A673 (cell line): ENCODE data around the gene PALD1. TPM values are rescaled to one million over a fixed set of nuclear protein-coding genes. Genes with fewer than 3 reads are reported as not detected.

Source experiments
- BruUV-seq: library from RNA; stranded (reverse); fragments of 400-500 nt; replicated peaks from 2 replicates; lab custom pipeline; 2021; lab: Mats Ljungman, UMichigan
- CTCF ChIA-PET: fragments of 300-600 bp; sonication (Branson Sonifier 250); formaldehyde crosslinking; loops from one replicate; lab custom pipeline; 2022; ENCODE audit warnings: antibody characterized with exemption; lab: Charles Lee
- POLR2A ChIA-PET: fragments of 300-600 bp; sonication (Branson Sonifier 250); formaldehyde crosslinking; loops from one replicate; lab custom pipeline; 2022; ENCODE audit warnings: antibody characterized with exemption; ENCODE audit not compliant: low non-redundant PET; lab: Charles Lee
- DNase-seq: peaks from one replicate; pipeline ENCODE4 v3.0.0-alpha.2; 2015; ENCODE audit warnings: low spot score
- H3K27ac ChIP-seq: fragments of 200-600 bp; sonication (generic); 2 replicates; pipeline ENCODE4 v1.5.1; 2016; ENCODE audit warnings: mixed run types, low read depth, mild to moderate bottlenecking, mixed read lengths, antibody characterized with exemption, low read length; ENCODE audit not compliant: poor library complexity, severe bottlenecking
- H3K27me3 ChIP-seq: fragments of 200-600 bp; sonication (generic); replicated peaks from 2 replicates; pipeline ENCODE4 v1.6.1; 2017; ENCODE audit warnings: mixed run types, low read depth, mild to moderate bottlenecking, mixed read lengths, antibody characterized with exemption, low read length; ENCODE audit not compliant: insufficient read depth, poor library complexity
- H3K36me3 ChIP-seq: fragments of 200-600 bp; sonication (generic); 2 replicates; pipeline ENCODE4 v1.6.1; 2016; ENCODE audit warnings: mixed run types, mild to moderate bottlenecking, mixed read lengths, antibody characterized with exemption, low read length; ENCODE audit not compliant: insufficient read depth, poor library complexity, severe bottlenecking
- H3K4me1 ChIP-seq: fragments of 200-600 bp; sonication (generic); 2 replicates; pipeline ENCODE4 v1.6.1; 2017; ENCODE audit warnings: mixed run types, mild to moderate bottlenecking, mixed read lengths, antibody characterized with exemption, low read length; ENCODE audit not compliant: insufficient read depth, poor library complexity, severe bottlenecking
- H3K4me3 ChIP-seq: fragments of 200-600 bp; sonication (generic); 2 replicates; pipeline ENCODE4 v1.5.1; 2016; ENCODE audit warnings: low read depth, mixed run types, mild to moderate bottlenecking, mixed read lengths, low read length; ENCODE audit not compliant: poor library complexity, severe bottlenecking
- H3K9me3 ChIP-seq: fragments of 200-600 bp; sonication (generic); 2 replicates; pipeline ENCODE4 v1.6.1; 2016; ENCODE audit warnings: mixed run types, low read depth, mild to moderate bottlenecking, mixed read lengths, antibody characterized with exemption, low read length; ENCODE audit not compliant: poor library complexity, severe bottlenecking
- CTCF ChIP-seq: fragments of 300-800, 200-600 bp; sonication (generic); conservative IDR thresholded peaks from 2 replicates; pipeline ENCODE4 v1.5.1; 2017; ENCODE audit warnings: low read depth, mild to moderate bottlenecking, antibody characterized with exemption, low read length, moderate library complexity, mixed read lengths
- EZH2 ChIP-seq: fragments of 200-600 bp; sonication (generic); IDR thresholded peaks from 2 replicates; pipeline ENCODE4 v1.6.1; 2017; ENCODE audit warnings: borderline replicate concordance, low read depth, mild to moderate bottlenecking, mixed read lengths, antibody characterized with exemption, low read length; ENCODE audit not compliant: poor library complexity, severe bottlenecking
- intact Hi-C: fragments of 100-400 bp; cut with micrococcal nuclease; formaldehyde crosslinking; loops from one replicate; pipeline ENCODE4 v1.10.0; 2022; ENCODE audit not compliant: unreplicated experiment
- total RNA-seq: library from RNA; stranded (reverse); gene quantifications from 2 replicates; pipeline ENCODE4 v1.2.3, GENCODE V29; 2021

The PALD1 gene
- total RNA-seq, 1 experiment from 2014 or later: 9.0 TPM

- Histone ChIP-seq H3K36me3 (no peaks in the 10 kb centered on the region), H3K27me3 (no peaks in the 10 kb centered on the region), H3K27ac (no peak overlapping the region), H3K4me3 (no peak overlapping the region), H3K9me3 (no peaks in the 10 kb centered on the region), H3K4me1 (peaks cover 20% of the 10 kb centered on the region)
- ChIA-PET CTCF (no interaction called here), POLR2A (no interaction called here)
- TF ChIP-seq EZH2: no peak
- no peak for TF ChIP-seq CTCF
- DNase-seq: no peak
- BruUV-seq: no TSS peak
- intact Hi-C loops: no loop called here
Measured at GRCh38 chr10:70480239-70480861, 1.8 kb downstream of the PALD1 start.

- TF ChIP-seq CTCF (no peak), EZH2 (no peak)
- no TSS peak for BruUV-seq
- peaks cover 20% of the 10 kb centered on the region for H3K4me1 ChIP-seq
- no peaks in the 10 kb centered on the region for H3K27me3 ChIP-seq
- intact Hi-C loops: no loop called here
- DNase-seq: no peak
- H3K27ac ChIP-seq: no peak overlapping the region
- no peak overlapping the region for H3K4me3 ChIP-seq
- no peaks in the 10 kb centered on the region for H3K9me3 ChIP-seq
- ChIA-PET CTCF (no interaction called here), POLR2A (interaction anchor here (0.7 kb wide), 1 partner anchor 77 kb away, joined by 3 read pairs; no protein-coding TSS in a partner anchor)
- H3K36me3 ChIP-seq: no peaks in the 10 kb centered on the region
Measured at GRCh38 chr10:70481105-70481504, 2.5 kb downstream of the PALD1 start.

- TF ChIP-seq EZH2 (no peak), CTCF (no peak)
- CTCF ChIA-PET: no interaction called here
- Histone ChIP-seq H3K4me3 (no peak overlapping the region), H3K27me3 (no peaks in the 10 kb centered on the region), H3K36me3 (no peaks in the 10 kb centered on the region), H3K9me3 (no peaks in the 10 kb centered on the region), H3K4me1 (peaks cover 20% of the 10 kb centered on the region), H3K27ac (no peak overlapping the region)
- POLR2A ChIA-PET: no interaction called here
- DNase-seq: no peak
- intact Hi-C loops: no loop called here
- BruUV-seq: no TSS peak
Measured at GRCh38 chr10:70481831-70482530, 3.4 kb downstream of the PALD1 start.
